Caco-2 (cell line): Measurements from ENCODE around the gene IGSF6. TPM values are rescaled to one million over a fixed set of nuclear protein-coding genes. Genes with fewer than 3 reads are reported as not detected.

Experiments used
- BruUV-seq: library from RNA; stranded (reverse); fragments of 400-500 nt; replicated peaks from 2 replicates; lab custom pipeline; 2021; lab: Mats Ljungman, UMichigan
- CTCF ChIA-PET: fragments of 300-600 bp; sonication (Branson Sonifier 250); formaldehyde crosslinking; loops from one replicate; lab custom pipeline; 2022; ENCODE audit warnings: antibody characterized with exemption; lab: Charles Lee
- POLR2A ChIA-PET: fragments of 300-600 bp; sonication (Branson Sonifier 250); formaldehyde crosslinking; loops from one replicate; lab custom pipeline; 2022; ENCODE audit warnings: antibody characterized with exemption; lab: Charles Lee
- DNase-seq, 2 experiments: peaks; one replicate each; pipeline versions ENCODE4 v3.0.0 to v3.0.0-alpha.2; 2020 to 2022
- H3K27me3 ChIP-seq: replicated peaks from 2 replicates; pipeline ENCODE4 v1.6.0; 2011; ENCODE audit warnings: low read length; ENCODE audit not compliant: control insufficient read depth, insufficient read depth
- H3K36me3 ChIP-seq: 2 replicates; pipeline ENCODE4 v1.5.1; 2011; ENCODE audit warnings: low read length; ENCODE audit not compliant: control insufficient read depth, insufficient read depth
- H3K4me1 ChIP-seq: fragments of 250-450 bp; sonication (Bioruptor Pico); 2 replicates; pipeline ENCODE4 v1.5.1; 2020; ENCODE audit warnings: mild to moderate bottlenecking
- H3K4me3 ChIP-seq: 2 replicates; pipeline ENCODE4 v1.5.1; 2011; ENCODE audit warnings: low read depth, mild to moderate bottlenecking, control low read depth, low read length
- H3K9me3 ChIP-seq: fragments of 250-450 bp; sonication (Bioruptor Pico); 2 replicates; pipeline ENCODE4 v1.5.1; 2020; ENCODE audit warnings: mild to moderate bottlenecking, moderate library complexity
- H3K27ac Mint-ChIP-seq: one replicate; pipeline ENCODE4 v1.8.0; 2022; ENCODE audit warnings: mixed read lengths; ENCODE audit not compliant: unreplicated experiment
- H3K27me3 Mint-ChIP-seq: one replicate; pipeline ENCODE4 v1.8.0; 2022; ENCODE audit warnings: mixed read lengths; ENCODE audit not compliant: insufficient read depth, unreplicated experiment
- H3K36me3 Mint-ChIP-seq: one replicate; pipeline ENCODE4 v1.8.0; 2022; ENCODE audit warnings: mild to moderate bottlenecking, mixed read lengths; ENCODE audit not compliant: insufficient read depth, unreplicated experiment
- H3K4me1 Mint-ChIP-seq: one replicate; pipeline ENCODE4 v1.8.0; 2022; ENCODE audit warnings: low read depth, mixed read lengths; ENCODE audit not compliant: unreplicated experiment
- H3K4me3 Mint-ChIP-seq: one replicate; pipeline ENCODE4 v1.8.0; 2022; ENCODE audit warnings: mild to moderate bottlenecking, moderate library complexity, mixed read lengths; ENCODE audit not compliant: unreplicated experiment
- H3K9me3 Mint-ChIP-seq: one replicate; pipeline ENCODE4 v1.8.0; 2022; ENCODE audit warnings: mixed read lengths; ENCODE audit not compliant: unreplicated experiment
- intact Hi-C: fragments of 100-400 bp; cut with micrococcal nuclease; formaldehyde crosslinking; loops from one replicate; pipeline ENCODE4 v1.10.0; 2022; ENCODE audit not compliant: unreplicated experiment
- total RNA-seq: library from RNA; stranded (reverse); gene quantifications from 2 replicates; pipeline ENCODE4 v1.2.3, GENCODE V29; 2022
- TF ChIP-seq, protein P1 (sequence below), 2 experiments: fragments of 200-600 bp in 1 of 2; IDR thresholded peaks; 1 replicate in 1 of 2; 2 replicates in 1 of 2; pipeline versions ENCODE4 v1.5.1 to v1.8.0; 2011 to 2022; ENCODE audit warnings: antibody characterized with exemption in 1 of 2, control low read depth in 1 of 2, inconsistent platforms in 1 of 2, low read depth in 1 of 2, low read length in 1 of 2, mild to moderate bottlenecking in 1 of 2, moderate library complexity in 1 of 2; ENCODE audit not compliant: insufficient read depth in 1 of 2, severe bottlenecking in 1 of 2, unreplicated experiment in 1 of 2

IGSF6 gene
- total RNA-seq, 1 experiment from 2014 or later, result not detected

DNA sequence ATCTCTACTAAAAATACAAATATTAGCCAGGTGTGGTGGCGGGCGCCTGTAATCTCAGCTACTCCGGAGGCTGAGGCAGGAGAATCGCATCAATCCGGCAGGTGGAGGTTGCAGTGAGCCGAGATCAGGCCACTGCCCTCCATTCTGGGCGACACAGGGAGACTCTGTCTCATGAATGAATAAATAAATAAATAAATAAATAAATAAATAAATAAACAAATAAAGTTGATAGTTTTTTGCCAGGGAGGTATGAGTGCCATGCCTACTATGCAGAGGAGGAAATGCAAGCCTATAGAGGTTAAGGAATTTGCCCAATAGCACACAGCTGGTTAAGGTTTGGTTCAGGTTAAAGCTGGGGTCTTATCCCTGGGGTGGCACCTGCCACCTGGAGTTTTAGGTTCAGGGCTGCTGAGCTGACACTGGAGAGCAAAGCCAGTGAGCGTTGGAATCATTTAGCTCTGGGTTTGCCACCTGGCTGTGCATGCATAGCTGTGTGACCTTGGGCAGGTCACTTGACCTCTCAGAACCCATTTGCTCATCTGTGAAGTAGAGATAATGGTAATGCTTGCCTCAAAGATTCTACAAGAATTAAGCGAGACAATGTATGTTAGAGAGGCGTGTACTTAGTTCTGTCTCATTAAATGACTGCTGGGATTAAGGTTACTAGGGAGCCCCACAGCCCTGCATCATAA, 12.5 kb upstream of the IGSF6 start:
- Histone ChIP-seq H3K36me3 (no peaks in the 10 kb centered on the region), H3K9me3 (no peaks in the 10 kb centered on the region), H3K27me3 (no peaks in the 10 kb centered on the region), H3K4me1 (no peaks in the 10 kb centered on the region), H3K4me3 (no peak overlapping the region)
- no peak overlapping the region for H3K4me3 Mint-ChIP-seq
- H3K27me3 Mint-ChIP-seq, result no peaks in the 10 kb centered on the region
- DNase-seq, result no peak
- ChIA-PET POLR2A (no interaction called here), CTCF (interaction anchor here (1.6 kb wide), 1 partner anchor 8 kb away, joined by 3 read pairs; no protein-coding TSS in a partner anchor)
- no peaks in the 10 kb centered on the region for H3K4me1 Mint-ChIP-seq
- TF ChIP-seq, protein P1, sequence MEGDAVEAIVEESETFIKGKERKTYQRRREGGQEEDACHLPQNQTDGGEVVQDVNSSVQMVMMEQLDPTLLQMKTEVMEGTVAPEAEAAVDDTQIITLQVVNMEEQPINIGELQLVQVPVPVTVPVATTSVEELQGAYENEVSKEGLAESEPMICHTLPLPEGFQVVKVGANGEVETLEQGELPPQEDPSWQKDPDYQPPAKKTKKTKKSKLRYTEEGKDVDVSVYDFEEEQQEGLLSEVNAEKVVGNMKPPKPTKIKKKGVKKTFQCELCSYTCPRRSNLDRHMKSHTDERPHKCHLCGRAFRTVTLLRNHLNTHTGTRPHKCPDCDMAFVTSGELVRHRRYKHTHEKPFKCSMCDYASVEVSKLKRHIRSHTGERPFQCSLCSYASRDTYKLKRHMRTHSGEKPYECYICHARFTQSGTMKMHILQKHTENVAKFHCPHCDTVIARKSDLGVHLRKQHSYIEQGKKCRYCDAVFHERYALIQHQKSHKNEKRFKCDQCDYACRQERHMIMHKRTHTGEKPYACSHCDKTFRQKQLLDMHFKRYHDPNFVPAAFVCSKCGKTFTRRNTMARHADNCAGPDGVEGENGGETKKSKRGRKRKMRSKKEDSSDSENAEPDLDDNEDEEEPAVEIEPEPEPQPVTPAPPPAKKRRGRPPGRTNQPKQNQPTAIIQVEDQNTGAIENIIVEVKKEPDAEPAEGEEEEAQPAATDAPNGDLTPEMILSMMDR (IDR thresholded peaks at IDR 0.05; ENCODE audit: insufficient read depth in 1 of 2, low read depth in 1 of 2, low read length in 1 of 2, severe bottlenecking in 1 of 2, unreplicated experiment in 1 of 2), result no peak
- no peaks in the 10 kb centered on the region for H3K9me3 Mint-ChIP-seq
- no peak overlapping the region for H3K27ac Mint-ChIP-seq
- no TSS peak for BruUV-seq
- H3K36me3 Mint-ChIP-seq, result no peaks in the 10 kb centered on the region
- intact Hi-C loops, result no loop called here

DNA sequence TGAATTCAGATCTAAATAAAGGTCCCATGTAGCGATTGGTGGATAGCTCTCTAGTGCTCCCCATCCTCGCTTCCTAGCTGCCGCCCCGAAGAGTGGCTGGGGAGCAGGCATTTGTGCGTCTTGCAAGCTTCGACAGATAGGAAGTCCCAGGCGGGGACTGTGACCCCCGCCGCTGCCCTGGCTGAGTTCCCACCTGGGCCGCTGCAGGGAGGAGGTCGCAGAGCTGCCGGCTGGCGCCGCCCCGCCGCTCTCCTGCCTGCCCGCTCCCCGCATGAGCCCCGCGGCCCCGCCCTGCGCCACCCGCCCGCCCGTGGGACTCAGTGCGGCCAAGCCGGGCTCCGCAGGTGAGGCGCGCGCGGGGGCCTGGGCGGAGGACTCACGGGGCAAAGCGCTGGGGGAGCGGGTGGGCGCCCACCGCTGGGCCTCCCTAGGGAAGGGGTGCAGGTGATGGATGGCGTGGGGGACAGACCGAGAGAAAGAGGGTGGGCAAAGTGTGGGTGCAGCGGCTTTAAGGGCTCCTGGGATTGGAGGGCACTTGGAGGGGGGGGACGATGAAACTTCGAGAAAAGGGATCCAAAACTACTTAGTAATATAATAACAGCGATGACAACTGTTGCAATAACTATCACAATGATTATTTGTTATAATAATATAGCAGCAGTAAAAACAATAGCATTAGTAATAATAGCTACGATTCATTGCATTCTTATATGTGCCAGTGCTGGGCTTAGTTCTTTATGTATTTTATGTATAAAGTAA, 11.7 kb upstream of the IGSF6 start, which contains the start of gene OTOA:
Gene OTOA, plus strand, starts transcription at position 80 of the 759 bp plus-strand sequence. CDS start 14,547 bp downstream, outside the sequence.
- Histone ChIP-seq H3K9me3 (no peaks in the 10 kb centered on the region), H3K36me3 (no peaks in the 10 kb centered on the region), H3K27me3 (no peaks in the 10 kb centered on the region), H3K4me3 (no peak within 1 kb of the TSS), H3K4me1 (no peaks in the 10 kb centered on the region)
- BruUV-seq, result no TSS peak
- no peaks in the 10 kb centered on the region for H3K27me3 Mint-ChIP-seq
- no peaks in the 10 kb centered on the region for H3K4me1 Mint-ChIP-seq
- POLR2A ChIA-PET, result no interaction called here
- intact Hi-C loops, result no loop called here
- TF ChIP-seq, protein P1 (IDR thresholded peaks at IDR 0.05; ENCODE audit: insufficient read depth in 1 of 2, low read depth in 1 of 2, low read length in 1 of 2, severe bottlenecking in 1 of 2, unreplicated experiment in 1 of 2), result no peak
- CTCF ChIA-PET, result no interaction called here
- H3K9me3 Mint-ChIP-seq, result no peaks in the 10 kb centered on the region
- DNase-seq, result no peak
- H3K27ac Mint-ChIP-seq, result no peak within 1 kb of the TSS
- H3K4me3 Mint-ChIP-seq, result no peak within 1 kb of the TSS
- H3K36me3 Mint-ChIP-seq, result no peaks in the 10 kb centered on the region

DNA sequence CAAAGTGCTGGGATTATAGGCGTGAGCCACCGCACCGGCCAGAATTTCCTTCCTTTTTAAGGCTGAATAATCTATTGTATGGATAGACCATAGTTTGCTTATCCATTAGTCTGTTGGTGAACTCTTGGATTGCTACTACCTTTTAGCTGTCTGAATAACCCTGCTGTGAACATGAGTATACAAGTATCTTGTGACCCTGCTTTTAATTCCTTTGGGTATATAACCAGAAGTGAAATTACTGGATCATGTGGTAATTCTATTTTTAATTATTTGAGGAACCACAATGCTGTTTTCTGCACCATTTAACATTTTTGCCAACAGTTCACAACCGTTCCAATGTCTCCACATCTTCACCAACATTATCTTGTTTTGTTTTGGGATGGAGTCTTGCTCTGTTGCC, 6.7 kb upstream of the IGSF6 start:
- Mint-ChIP-seq H3K4me1 (no peaks in the 10 kb centered on the region), H3K27ac (no peak overlapping the region), H3K36me3 (no peaks in the 10 kb centered on the region), H3K4me3 (no peak overlapping the region), H3K9me3 (no peaks in the 10 kb centered on the region), H3K27me3 (no peaks in the 10 kb centered on the region)
- Histone ChIP-seq H3K27me3 (no peaks in the 10 kb centered on the region), H3K4me1 (no peaks in the 10 kb centered on the region), H3K4me3 (no peak overlapping the region), H3K36me3 (no peaks in the 10 kb centered on the region), H3K9me3 (no peaks in the 10 kb centered on the region)
- CTCF ChIA-PET, result no interaction called here
- intact Hi-C loops, result no loop called here
- no peak for DNase-seq
- no TSS peak for BruUV-seq
- TF ChIP-seq, protein P1 (IDR thresholded peaks at IDR 0.05; ENCODE audit: insufficient read depth in 1 of 2, low read depth in 1 of 2, low read length in 1 of 2, severe bottlenecking in 1 of 2, unreplicated experiment in 1 of 2), result no peak
- POLR2A ChIA-PET, result no interaction called here
